NCI-H69 (cell line): ENCODE results near the gene ELMO2.

ENCODE experiments used
- DNase-seq: peaks from one replicate; lab custom pipeline; 2025; lab: John Stamatoyannopoulos, UW

ELMO2 gene

DNA sequence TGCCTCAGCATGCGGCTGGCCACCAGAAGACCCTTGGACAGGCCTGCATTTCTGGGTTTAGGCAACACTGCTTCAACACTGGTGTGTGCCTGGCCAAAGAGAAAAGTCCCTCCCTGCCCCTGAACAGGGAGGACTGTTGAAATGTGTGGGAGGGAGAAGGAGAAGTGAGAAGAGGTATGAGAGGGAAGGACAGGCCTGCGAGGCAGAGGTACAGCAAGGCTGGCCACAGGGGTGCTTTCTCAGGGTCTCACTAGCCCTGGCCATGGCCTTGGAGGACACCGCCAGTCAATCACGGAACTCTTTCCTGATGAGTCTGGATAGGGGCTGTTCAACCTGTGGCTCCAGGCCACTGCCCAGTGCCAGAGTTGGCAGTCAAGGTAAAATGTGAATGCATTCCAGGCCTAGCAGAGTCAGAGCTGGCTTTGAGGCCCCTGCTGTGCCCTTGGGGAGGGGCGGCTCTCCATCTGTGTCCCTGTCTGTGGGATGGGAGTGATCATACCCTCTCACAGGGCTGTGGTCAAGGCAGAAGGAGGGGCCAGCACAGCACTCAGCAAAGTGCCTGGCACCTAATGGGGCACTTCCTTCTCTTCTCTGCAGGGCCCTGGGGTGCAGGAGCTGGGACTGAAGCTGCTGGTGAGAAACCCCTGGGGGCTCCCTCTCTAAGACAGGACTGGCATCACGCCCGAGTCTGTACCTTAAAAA, 54.9 kb downstream of the ELMO2 start:
- no peak for DNase-seq

DNA sequence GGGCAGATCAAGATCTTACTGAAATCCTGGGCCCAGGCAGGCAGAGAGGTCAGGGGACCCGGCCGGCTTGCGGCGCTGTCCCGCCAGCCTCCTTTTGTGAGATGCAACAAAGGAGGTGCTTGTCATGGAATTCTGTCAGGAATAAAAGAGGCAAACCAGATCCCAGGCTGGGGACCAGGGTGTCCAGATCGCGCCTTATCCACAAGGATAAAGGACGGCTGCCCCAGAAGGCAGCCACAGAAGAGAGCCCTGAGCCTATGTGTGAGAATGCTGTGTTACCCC, 55.5 kb downstream of the ELMO2 start:
- DNase-seq = no peak

DNA sequence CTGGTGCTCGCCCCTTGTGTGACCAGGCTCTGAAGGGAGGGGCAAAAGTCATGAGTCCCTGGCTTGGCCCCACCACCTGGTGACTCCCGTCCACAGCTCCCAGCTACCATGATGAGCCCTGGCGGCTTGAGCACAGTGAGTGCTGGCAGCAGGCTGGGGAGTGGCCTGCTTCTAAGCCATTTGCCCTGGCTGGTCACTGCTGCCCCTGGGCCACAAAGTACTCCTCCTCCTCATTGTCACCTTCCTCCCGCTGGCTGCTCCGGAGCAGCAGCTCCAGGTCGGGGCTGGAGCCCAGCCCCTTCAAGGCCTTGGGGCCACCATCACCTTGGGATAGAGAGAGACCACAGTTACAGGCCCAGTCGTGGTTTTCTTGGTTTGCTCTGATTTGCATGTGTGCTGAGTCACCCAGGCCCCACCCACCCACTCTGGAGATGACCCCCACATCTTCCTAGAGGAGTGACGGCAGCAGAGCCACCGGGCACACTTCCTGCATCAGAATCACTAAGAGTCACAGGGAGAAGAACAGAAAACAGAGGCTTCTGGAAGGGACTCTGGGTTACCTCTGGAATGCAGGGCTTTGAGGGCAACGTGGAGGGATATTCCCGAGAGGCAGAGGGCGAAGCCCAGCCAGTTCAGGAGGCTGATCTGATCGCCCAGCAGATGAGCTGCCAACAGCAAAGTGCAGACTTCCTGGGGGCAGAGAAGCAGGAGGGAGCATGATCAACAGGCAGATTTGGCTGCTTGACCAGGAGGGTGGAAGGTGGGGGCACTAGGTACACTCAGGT, 56.0 kb downstream of the ELMO2 start:
- DNase-seq = no peak

DNA sequence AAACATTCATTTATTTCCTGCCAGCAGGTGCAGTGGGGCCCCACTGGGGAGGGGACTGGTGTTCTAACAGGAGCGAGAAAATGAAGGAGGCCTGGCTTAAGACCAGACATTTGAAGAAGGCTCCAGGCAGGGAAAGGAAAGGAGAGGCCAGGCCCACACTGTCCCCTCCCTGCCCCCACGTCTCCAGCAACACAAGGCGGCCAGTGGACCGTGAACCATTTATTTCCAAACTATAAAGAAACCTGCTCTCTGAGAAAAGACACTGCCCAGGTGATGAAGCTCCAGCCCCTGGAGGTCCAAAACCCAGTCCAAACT, 56.7 kb downstream of the ELMO2 start:
- DNase-seq = peak; percentile 52

DNA sequence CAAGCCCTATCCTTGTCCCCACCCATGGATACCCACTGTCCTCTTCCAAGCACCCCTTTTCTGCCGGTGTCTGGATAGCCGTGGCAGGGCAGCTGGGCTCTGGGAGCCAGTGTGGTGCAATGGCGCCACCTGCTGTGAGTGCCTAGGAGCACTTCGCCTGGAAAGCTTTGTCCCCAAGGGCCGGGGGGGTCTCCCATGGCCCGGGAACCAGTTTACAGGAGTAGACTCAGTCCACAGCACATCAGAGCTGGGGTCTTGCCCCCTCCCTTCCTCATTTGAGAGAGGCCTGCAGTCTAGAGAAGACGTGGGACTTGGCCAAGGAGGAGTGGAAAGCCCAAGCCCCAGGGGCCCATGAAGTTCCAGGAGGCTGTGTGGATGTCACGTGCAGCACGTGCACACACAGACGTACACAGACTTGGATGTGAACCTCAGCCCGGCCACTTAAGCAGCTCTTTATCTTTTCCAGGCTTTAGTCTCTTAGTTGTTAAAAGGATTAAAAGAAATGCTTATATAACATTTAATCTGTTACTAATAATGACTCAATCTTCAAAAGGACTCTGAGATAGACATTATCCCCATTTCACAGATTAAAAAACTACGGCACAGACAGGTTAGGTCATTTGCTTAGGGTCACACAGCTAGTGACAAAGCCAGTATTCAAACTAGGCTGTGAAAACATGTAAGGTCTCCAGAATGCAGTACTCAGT, 57.2 kb downstream of the ELMO2 start:
- peak; percentile 73 for DNase-seq

DNA sequence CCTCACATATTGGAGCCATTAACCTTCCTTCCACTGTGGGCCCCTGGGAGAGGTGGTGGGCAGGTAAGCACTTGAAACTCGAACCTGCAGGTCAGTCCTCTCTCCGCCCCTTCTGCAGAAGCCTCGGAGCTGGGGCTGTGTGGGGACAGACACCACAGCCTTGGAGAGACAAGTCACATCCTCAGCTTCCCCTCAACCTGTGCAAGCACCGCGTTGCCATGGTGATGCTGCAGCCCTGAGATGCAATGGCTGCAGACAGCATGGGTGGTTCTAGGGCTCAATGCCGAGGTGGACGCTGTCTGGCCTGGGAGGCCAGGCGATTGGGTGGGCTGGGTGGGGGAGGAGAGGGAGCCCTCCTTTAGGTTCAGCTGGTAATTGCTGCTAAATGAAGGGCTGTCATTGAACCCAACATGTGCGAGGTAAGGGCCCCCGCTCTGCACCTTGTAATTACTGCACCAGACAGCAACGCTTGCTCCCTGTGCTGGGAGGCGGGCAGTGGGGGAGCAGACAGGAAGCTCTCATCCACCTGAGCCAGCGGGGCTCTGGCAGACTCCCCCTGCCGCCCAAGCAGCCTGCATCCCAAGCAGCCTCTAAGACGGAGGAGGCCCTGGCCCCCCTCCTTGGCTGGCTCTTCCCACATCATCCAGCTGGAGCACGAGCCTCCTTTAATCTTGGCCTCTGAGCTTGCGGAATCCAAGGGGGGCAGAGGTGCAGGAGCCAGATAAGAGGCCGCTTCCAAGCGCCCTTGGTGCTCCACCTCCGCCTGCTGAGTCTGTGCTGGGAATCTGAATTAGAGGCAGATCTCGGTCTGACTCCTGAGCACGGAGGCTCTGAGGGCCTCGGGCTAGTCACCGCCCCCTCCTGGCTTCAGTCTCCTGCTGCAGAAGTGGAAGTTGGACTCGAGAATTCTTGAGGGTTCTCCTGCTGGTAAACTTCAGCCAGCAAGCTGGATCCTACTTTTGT, 58.3 kb downstream of the ELMO2 start:
- DNase-seq = peak; percentile 83

DNA sequence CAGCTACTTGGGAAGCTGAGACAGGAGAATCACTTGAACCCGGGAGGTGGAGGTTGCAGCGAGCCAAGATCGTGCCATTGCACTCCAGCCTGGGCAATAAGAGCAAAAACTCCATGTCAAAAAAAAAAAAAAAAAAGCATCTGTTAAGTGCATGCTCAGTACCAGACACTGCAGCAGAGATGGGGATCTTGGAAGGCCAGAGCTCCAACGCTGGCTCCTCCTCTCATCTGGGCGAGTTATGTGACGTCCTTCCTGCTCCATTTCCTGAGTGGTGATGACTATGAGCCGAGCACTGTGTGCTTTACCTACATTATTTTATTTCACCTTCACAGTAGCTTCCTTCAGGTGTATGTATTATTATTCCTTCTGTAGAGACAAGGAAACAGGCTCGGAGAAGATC, 59.6 kb downstream of the ELMO2 start:
- DNase-seq = no peak

DNA sequence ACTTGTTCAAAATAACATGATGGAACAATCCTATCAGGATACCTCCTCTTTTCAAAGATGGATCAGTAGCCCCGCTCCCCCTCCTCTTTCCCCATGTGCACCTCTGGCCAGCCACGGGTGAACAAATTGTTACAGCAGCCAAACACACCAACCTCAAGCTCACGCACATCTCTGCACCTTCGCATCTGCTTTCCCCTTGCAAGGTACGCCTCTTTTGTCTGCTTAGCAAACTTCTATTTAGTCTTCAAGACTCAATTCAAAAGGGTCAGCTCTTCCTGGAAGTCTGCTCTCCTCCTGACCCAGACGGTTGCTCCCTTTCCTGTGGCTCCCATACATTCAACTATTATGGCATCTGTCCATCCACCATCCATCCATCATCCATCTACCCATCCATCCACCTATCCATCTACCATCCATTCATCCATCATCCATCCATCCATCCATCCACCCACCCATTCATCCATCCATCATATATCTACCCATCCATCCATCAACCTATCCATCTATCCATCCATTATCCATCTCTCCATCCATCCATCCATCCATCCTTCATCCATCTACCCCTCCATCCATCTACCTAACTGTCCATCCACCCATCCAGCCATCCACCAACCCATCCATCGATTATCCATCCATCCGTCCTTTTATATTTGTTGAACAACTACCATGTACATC, 61.8 kb downstream of the ELMO2 start:
- DNase-seq = no peak

DNA sequence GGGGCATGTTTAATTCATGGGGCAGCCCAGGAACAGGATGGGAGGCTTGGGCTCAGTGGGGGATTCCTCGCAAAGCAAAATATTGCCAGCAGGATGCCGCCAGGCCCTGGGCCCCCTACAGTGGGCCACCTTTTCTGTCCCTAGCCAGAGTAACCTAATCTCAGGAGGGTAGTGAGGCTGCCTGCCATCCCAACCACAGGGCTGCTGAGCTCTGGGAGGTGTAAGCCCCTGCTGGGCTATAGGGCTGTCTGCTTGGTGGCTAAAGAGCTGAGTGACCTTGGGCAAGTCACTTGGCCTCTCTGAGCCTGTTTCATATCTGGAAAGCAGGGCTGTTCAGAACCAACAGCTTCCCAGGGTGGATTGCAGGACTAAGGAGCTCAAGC, 62.4 kb downstream of the ELMO2 start:
- no peak for DNase-seq

DNA sequence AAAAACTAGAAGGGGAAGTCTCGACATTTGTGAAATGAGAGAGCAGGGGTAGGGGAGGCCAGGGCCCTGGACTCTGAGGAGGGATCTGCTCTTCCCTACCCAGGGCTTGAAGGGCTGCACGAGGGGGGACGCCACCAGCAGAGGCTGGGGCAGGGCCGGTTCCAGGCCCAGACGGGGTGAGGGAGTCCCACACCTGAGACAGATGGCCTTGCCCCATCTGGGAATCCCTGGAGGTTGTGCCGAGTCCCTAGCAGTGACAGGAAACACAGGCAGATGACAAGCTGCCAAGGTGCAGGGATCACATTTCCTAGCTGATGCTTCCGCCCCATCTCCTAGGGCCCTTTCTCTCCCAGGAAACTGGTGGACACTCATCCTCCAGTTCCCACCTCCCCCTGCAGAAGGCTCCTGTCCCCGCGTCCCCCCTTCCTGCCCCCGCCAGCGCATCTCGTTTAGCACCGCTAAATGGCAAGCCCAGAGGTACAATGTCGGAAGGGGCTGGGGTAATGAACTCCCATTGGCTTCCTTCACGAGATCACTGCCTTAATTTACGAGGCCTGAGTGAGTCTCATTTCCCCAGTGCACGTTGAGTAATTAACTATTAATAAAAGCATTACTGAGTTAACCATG, 63.0 kb downstream of the ELMO2 start:
- DNase-seq = peak; percentile 37

DNA sequence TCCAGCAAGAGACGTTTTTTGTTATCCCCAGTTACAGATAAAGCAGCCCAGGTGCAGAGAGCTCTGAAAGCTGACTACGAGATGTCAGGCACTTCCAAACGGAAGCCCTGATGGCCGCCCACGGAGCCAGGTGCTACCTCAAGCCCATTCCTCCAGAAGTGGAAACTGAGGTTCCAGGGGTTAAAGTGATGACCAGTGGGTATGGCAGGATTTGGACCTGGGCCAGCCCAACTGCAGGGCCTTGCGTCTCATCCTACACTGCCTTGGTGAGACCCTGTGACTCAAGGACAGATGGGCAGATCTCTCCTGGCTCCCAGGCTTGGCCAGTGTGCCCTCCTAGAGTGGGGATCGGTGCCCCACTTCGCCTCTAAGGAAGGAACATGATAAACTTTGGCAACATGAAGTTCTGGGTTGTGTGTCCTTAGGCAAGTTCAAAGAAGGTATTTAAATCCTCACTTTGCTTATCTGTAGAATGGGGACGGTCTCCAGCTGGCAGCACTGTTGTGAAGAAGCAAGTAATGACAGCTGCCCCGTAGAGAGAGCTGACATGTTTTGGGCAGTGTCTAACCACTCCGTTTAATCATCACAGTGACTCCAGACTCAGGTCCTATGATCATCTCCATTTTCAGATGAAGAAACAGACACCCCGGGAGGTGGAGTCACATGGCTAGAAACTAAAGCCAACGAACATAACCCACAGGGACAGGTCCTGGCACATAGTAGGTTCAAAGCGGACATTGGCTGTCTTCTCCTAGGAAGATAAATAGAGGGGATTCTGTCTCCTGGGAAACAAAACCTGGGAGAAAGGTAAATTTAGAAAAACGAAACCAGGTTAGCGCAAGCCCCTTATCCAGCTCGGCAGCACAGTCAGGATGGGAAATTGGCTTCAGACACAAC, 63.7 kb downstream of the ELMO2 start:
- DNase-seq = no peak

DNA sequence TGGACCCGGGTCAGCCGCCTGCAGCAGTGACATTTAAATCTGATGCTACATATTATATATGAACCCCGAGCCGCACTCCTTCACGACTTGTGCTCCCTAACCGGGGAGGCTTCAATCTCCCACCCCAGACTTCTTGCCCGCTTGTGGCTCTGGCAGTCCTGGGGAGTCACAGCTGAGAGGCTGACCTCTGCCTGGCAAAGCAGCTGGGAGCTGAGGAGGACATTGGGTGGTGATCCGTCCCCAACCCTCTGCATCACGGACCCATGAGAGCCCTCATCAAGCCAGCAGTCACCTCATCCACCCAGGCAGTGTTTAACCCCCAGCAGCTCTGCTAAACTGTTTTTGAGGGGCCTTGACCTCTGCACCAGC, 64.4 kb downstream of the ELMO2 start:
- no peak for DNase-seq

DNA sequence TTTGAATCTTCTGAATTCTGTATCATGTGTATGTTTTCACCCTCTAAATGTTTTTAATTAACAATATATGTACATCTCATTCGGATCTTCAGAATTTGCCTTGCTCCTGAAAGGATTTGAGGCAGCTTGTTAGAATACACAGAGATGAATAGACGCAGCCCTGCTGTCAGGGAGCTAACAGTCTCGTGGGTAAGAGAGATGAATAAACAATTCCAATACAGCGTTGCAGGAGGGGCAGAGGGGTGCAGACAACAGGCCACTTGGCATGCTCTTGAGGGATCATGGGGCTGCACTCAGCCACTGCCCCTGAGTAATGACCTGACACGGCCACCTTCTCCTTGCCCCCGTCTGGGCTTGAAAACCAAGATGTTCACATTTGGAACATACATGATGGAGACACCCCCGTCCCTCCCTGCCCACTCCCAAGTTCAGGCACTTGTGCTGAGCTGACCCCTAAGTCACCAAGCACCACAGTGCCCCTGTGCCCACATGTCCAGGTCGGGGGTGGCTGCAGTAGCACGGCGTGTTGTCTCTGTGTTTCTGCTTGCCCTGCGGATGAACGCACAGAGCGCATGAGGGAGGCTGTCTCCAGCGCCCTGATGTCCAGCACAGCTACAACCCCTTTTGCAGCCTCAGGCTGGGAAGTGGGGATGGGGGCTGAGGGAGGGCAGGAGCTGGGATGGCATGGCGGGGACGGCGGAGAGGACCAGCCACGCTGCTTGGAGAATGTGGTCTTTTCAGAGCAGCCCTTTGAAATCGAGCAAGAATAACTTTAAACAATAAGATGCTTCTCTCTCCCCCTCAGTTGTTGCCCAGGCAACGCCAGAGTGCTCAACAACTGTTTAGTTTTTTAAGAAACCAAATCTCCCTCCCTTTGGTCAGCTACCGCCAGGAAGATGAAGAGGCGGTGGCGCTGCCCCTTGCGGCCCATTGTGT, 65.1 kb downstream of the ELMO2 start:
- no peak for DNase-seq

DNA sequence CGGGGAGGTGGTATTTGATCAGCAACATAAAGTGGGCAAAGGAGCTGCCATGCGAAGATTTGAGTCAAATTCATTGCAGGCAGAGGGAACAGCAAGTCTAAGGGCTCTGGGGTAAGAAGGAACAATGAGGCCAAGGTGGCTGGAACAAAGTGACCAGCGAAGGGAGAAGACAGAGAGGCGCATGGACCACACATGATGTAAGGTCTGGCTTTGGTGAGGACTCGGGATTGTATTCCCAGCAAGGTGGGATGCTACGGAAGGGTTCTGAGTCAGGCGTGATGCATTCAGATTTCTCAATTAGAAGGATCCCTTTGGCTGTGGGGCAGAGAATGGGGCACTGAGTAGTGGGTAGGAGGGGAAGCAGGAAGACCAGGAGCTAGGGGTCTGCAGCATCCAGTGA, 67.4 kb downstream of the ELMO2 start:
- DNase-seq = no peak

DNA sequence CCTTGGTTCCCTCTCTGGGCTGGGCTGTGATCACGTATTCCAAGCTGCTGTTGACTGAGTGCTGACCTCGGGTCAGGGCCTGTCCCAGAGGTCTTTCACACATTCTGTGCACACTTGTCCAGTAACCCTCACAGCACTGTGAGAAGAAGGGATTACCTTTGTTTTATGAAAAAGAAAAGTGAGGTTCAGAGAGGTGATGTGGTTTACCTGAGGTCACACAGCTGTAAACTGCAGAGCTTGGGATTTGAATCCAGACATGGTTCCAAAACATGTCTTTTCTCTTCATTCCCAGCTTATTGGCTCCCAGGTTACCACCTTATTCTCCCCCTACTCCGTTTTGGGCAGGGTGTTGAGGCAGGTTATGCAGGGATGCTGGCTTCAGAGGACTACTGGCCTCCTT, 69.7 kb downstream of the ELMO2 start:
- no peak for DNase-seq

DNA sequence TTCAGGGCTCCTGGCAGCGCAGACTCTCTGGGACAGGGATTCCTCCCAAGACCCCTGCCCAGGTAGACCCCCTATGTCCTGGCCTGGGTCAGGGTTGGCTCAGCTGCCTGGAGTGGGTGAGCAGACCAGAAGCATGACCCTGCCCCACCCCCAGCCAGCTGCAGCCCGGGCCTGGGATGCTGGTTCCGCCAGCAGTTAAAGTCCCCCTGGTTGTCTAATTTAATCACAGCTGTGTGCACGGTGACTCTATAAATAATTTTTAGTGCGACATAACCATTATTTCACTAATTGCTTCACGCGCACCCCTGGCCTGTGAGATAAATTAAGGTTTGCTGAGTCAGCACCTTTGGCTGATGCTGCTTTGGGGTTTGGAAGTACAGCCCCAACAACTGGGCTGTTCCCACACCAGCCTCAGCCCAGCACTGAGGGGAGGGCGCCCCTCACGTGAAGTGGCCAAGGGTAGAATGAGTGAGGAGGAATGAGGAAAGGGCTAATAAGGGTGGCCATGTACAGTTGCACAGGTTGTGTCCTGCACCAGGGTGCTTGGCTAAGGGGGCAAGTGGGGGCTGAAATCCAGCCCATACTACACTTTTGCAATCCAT, 72.0 kb downstream of the ELMO2 start:
- no peak for DNase-seq

DNA sequence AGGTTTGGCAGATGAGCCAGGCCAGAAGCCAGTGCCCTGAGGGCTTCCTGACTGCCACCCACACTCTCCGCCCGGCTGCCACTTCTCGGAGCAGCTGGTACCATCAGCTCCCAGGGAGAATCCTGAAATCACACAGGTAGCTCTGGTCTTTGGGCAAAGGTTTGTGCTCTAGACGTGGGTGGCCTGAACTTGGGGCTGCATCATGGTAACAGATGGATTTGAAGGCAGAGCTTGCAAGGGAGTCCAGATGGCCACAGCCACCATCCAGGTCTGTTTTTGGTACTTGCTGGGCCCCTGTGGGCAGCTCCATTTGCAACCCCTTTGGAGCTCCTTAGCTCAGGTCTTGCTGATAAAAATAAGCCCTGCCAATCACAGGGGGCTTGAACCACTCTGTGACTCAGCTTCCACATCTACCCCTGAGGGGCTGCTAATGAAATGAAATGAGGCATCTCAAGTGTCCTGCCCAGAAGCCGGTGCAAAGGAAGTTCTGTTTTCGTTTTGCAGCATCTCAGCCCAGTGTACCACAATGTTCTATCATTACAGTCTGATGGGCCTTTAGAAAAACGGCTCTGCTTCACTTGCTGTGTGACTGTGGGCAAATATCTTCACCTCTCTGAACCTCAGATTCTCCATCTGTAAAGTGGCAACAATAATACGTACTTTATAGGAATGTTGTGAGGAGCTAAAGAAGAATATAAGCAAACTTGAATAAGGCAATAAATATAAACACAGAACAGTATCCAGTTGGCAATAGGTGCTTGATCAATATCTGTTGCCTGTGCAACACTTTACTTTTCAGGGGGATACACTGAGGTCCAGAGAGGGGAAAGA, 73.0 kb downstream of the ELMO2 start:
- DNase-seq = peak; percentile 77
